Hematopoietic multipotent progenitor cell treated with erythropoietin and hydrocortisone succinate and interleukin-3 and kit ligand, for 15 days (in vitro differentiated cells): Measurements from ENCODE around the gene ADO.

Experiments
- DNase-seq: peaks from one replicate; pipeline ENCODE4 v3.0.0-alpha.2; 2015; ENCODE audit warnings: low spot score

The ADO gene

DNA sequence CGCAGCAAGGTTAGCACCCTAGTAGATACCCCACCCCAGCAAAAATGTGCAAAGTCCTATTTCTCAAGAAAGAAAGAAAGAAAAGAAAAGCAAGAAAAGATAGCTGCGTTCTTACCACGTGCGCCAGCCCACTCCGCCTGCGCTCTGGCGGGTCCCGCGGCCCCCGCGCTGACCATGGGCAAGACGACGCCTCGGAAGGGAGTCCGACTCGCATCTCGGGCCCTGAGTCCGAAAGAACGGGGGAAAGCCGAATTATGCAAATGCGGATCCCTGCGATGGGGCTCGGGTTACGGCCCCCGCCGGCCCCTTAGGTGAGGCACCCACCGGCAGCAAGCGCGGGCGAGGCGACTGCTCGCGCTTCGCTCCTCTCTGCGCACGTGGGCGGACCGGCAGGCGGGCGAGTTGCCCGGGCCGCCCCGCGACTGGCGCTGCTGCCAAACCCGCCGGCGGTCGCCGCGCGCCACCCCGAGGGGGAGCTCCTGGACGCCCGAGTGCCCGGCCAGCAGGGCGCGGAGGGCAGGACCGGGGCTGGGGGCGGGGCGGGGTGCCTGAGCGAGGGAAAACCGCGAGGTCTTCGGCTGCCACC is 14.0 kb downstream of the ADO start:
- DNase-seq: peak; percentile 15

DNA sequence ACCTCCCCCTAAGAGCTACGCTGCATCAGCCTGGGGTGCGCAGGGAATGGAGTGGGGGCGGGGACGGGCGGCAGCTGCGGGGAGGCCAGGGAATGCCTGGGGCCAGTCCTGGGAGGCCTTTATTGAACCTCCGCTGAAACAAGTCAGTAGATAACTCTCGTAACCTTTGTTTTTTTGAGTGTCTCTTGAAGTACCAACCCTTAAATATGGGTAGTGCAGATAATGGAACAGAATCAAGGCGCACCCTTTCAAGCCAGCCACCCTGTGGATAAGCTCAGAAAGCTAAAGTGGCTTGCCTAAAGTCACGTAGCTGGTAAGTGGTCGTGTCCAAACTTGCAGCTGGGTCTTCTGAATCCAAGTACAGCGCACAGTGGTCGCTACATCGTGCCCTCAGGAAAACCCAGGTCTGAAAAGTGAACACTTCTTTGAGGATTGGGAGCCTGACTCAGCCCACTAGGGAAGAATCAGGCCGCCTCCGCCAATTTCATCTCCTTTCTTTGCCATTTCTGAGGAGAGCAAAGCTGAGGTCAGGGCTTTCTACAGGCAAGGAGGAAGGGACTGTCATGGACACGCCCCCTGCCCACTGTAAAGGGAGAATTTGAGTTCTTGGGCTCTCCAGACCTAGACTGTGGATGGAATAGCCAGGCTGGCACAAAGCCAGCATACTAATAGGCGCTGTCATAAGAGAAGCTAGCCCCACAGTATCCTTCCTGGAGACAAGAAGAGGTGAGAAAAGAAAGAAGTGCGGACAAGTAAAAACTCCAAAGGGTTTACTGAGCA is 14.8 kb downstream of the ADO start:
- peak; percentile 64 for DNase-seq

GRCh38 chr10:62820586-62820985 is 16.1 kb downstream of the ADO start:
- peak; percentile 37 for DNase-seq

DNA sequence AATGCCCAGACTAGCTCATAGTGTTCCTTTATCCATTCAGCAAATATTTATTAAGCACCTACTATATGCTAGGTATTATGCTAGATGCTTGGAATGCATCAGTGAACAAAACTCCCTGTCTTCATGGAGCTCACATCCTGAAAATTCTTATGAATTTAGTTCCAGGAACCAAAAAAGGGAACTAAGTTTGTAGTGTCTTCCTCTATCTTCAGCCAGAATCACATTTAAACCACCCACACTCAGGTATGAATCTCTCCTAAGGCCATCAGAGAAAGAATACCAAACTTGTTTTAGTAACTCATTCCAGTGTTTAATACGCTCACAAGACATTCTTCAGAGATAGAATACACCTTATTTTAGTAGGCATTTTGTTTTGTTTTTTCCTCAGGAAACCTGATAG is 21.8 kb downstream of the ADO start:
- no peak for DNase-seq

DNA sequence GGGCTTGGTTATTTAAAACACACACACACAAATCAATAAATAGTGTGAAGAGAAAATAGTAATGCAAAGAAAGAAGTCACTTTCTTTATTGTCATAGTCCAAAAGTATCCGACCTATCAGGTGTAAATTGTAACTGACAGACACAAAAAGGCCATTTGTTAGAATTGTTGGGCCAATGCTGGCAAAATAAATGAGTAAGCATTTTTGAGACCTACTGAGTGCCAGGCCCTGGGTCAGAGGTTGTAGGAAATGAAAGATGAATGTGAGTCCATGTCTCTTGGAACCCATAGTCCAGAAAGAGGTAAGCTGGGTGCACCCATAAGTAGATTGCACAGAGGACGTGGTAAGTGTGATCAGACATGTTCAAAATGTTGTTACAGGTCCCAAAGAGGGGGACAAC is 25.1 kb downstream of the ADO start:
- no peak for DNase-seq

- no peak for DNase-seq
Measured at GRCh38 chr10:62830679-62831078, 26.2 kb downstream of the ADO start.

DNA sequence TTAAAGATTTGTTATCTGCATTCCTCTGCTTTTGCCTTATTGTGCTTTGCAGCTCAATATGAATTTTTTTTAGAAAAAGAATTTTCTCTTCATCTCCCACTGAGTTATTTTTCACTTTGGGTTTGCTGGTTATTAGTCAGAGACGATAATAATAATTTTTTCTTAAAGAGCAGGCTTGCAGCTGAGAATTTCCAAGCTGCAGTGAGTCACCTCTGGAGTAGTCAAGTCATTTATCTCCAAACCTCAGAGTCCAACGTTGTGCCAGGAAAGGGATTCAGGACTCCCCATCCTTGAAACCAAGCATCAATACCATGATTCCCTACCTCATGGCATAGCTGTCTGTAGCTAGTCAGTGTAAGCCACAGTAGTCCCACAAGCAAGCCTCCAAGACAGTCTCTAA is 26.8 kb downstream of the ADO start:
- no peak for DNase-seq

GRCh38 chr10:62839590-62839989 is 35.1 kb downstream of the ADO start:
- DNase-seq: no peak

GRCh38 chr10:62842983-62843382 is 38.5 kb downstream of the ADO start:
- no peak for DNase-seq

GRCh38 chr10:62843600-62843999 is 39.1 kb downstream of the ADO start:
- no peak for DNase-seq

DNA sequence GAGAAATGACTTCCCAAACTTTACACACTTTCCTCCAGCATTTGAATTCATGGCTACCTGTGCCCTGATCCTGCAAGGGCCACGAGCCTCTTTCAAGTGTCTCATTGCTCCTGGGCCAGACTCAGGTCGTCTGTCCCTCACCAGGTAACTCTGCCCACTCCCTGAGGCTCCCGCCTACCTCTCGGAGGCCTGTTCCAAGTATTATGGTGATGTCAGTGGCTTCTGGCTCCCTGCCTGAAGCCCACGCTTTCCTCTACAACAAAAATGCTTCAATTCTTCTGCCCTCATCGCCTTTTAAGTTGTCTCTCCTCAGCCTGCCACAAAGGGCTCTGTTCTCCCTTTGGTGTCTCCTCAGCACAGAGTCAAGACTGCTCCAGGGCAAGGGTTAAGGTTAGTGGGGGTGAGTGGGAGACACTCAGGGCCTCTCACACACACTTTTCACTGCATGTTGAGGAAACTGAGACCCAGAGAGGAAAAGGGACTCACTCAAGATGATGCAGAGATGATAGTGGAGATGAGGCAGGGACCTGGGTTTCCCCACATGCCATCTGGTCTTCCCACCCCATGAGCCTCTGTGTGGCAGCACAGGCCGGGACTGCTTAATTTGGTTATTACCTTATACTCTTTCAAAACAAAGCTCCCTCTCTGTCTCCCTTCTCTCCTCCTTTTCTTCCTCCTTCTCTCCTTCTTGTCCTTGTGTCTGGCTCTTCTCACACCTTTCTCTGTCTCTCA is 39.9 kb downstream of the ADO start:
- no peak for DNase-seq

GRCh38 chr10:62847433-62847832 is 42.9 kb downstream of the ADO start:
- no peak for DNase-seq

- no peak for DNase-seq
Measured at GRCh38 chr10:62850646-62851045, 46.1 kb downstream of the ADO start.

GRCh38 chr10:62851442-62851841 is 46.9 kb downstream of the ADO start:
- peak; percentile 3 for DNase-seq

DNA sequence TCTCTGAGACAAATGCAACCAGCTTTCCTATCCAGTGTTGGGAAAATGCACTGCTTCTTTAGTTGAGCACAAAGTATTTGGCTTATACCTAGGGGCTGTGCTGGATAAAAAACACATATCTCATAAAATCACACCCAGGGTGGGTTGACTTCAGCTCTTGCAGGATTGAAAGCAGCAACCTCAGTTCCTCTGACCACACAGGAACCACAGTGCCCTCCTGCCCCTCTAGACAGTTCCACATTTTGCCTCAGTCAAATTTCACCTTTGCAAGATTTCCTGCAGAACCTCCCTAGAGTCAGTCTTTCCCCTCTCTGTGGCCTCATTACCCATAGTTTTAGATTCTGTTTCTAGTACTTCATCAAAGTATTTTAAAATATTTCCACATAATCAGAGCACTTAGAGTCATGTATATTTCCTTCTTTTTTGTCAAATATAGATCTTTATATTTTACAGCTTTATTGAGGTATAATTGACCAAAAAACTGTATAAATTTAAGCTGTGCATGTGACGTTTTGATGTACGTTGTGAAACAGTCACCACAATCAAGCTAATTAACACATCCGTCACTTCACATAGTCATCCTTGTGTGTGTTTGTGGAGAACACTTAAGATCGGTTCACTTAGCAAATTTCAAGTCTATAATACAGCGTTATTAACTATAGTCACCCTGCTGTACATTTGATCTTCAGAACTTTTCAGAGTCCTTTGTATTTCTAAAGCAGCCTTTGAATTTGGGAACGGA is 48.6 kb downstream of the ADO start:
- no peak for DNase-seq

GRCh38 chr10:62853710-62854109 is 49.2 kb downstream of the ADO start:
- DNase-seq: no peak

- DNase-seq: no peak
Measured at GRCh38 chr10:62856021-62856420, 51.5 kb downstream of the ADO start.
